GM21528 (cell line): ENCODE measurements around the gene BTBD8.

ENCODE experiments used
- ATAC-seq: cut with Tn5 transposase; IDR thresholded peaks from one replicate; pipeline ENCODE4 v1.9.1; 2021; ENCODE audit warnings: mild to moderate bottlenecking, moderate library complexity; ENCODE audit not compliant: unreplicated experiment, low FRiP score

Gene BTBD8

GRCh38 chr1:92186081-92186480, 105.9 kb downstream of the BTBD8 start:
- no peak for ATAC-seq

DNA sequence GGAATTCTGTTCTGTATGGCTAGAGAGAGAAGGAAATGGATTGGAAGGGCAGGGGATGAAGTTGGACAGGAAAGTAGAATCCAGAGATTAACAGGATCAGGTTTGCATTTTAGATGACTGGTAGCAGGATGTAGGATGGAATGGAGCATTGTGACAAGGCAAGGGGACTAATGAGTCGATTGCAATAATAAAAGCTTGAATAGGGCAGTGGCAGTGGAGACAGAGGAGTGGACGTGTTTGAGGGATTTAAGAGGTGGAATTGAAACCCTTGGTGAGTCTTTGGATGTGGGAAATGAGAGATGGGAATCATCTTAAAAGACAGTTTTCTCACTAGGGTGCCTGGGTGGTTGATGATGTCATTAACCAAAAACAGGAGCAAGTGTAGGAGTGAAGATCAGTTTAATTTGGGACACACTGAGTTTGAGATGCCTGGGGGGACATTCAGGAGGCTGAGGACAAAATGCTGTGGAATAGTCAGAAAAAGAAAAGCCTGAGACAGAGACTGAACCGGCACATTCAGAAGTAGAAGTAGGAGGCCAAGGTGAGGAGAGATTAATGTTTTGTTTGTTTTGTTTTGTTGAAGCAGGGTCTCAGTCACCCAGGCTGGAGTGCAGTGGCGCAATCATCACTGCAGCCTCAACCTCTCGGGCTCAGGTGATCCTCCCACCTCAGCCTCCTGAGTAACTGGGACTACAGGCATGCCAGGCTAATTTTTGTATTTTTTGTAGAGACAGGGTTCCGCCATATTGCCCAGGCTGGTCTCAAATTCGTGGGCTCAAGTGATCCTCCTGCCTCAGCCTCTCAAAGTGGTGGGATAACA, 108.5 kb downstream of the BTBD8 start:
- no peak for ATAC-seq

- ATAC-seq, result no peak
Observed at GRCh38 chr1:92191726-92192125, 111.6 kb downstream of the BTBD8 start.

DNA sequence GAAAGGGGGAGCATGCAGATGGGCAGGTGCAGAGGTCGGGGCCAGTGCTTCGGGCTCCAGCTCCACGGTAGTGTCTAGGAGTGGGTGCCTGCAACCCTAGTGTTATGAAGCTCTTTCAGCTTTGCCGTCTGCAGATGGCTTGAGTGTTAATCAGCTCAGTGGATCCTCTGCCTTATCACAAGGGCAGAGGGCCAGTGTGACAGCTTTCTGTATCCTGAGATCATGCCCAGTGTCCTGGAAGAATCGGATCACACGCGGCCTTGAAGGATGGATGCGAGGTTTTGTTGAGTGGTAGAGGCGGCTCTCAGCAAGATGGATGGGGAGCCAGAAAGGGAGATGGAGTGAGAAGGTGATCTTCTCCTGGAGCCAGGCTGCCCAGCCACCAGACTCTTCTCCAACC, 112.1 kb downstream of the BTBD8 start:
- ATAC-seq, result no peak

DNA sequence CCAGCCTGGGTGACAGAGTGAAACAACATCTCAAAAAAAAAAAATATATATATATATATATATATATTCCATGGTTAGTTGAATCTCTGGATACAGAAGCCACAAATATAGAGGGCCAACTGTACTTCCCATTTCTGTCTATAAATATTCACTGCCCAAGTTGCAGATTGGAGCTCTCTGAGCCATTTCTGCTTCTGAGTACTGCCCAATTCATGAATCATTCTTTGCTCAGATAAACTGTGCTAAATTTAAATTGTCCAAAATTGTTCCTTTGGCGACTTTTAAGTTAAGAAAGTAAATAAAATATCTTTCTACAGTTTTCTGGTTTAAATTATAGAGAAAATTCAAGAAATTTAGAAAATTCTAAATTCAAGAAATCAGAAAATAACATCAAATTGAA, 114.4 kb downstream of the BTBD8 start:
- no peak for ATAC-seq

- ATAC-seq, result no peak
Observed at GRCh38 chr1:92201973-92202372, 121.8 kb downstream of the BTBD8 start.

DNA sequence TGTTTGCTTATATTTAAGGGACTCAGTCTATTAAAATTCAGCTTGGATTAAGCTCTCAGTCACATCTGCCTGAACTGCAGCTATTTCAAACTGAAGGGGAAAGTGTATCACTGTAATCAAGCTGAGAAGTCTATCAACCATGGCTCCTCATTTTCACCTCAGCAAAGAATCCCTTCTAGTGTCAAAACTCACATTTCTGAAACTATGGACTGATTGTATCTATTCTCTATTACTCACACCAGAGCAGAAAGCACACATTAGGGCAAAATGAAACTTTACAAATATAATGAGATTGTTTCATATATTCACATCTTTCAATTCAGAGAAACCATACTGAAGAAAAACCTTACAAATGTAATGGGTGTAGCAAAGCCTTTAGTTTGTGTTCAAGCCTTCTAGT, 123.0 kb downstream of the BTBD8 start:
- no peak for ATAC-seq

GRCh38 chr1:92210701-92211100, 130.6 kb downstream of the BTBD8 start:
- no peak for ATAC-seq

DNA sequence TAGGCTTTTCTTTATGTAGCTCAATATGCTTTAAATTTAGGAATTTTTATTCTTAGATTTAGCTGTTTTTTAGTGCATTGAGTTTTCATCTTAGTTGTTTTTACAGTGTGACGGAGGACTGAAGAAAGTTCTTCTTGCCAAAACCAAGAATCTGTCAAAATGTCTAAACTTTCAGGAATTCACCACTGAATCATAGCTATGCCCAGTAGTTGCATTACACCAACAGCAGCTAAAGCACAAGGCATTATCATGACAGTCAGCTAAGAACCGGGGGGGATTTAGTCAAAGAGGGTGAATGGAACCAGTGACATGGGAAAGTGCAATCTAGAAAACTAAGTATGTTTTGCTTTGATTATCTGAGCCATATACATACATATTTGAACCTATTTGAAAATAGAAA, 131.0 kb downstream of the BTBD8 start:
- no peak for ATAC-seq

DNA sequence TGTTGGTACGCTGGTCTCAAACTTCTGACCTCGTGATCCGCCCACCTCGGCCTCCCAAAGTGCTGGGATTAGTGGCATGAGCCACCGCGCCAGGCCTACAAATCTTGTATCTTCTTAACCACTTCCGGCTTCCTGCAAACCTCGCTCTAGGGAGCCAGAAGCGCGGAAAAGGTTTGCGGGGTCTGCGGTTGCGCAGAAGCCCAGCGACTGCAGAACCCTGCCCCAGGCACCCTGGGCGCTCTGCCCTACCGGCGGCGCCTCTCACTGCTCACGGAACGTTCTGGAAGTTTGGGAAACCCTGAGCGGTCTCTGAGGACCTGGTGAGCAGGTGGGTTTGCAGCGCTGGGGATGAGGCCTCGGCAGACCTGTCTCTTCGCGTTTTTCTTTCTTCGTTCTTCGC, 137.6 kb downstream of the BTBD8 start, which contains the start of gene C1orf146:
TSS of gene C1orf146 (plus strand) at position 195 of the 400 bp plus-strand sequence. CDS start 13,506 bp downstream, outside the sequence.
- no peak for ATAC-seq

DNA sequence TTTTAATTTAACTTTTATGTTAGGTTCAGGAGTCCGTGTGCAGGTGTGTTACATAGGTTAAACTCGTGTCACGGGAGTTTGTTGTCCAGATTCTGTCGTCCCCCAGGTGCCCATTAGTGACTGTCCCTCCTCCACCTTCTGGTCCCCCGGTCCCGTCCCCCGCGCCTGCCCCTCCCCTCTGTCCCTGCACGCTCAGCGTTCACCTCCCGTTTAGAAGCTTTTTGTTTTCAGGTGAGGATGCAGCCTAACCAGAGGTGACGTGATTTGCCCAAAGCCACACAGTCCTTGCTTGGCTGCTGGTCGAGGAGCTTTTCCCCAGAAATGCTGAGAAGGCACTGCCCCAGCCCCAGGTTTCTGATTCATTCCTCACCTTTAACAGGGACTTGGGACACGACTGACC, 138.4 kb downstream of the BTBD8 start:
- no peak for ATAC-seq

DNA sequence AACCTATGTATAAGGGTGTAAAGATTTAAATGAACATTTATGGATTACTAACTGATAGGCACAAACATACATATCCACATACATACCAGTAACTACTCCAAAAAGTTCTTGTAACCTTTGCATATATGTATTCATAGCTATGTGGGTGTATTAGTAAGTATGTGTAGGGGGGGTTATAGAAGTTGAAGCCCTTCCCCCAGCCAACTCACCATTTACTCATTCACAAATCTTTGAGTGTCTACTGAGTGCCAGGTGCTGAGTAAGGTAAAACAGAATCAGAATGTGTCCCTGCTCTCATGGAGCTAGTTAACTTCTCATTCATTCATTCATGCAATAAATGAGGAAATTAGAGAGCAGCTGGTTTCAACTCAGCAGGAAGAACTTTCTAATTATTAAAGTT, 138.9 kb downstream of the BTBD8 start:
- ATAC-seq, result no peak

DNA sequence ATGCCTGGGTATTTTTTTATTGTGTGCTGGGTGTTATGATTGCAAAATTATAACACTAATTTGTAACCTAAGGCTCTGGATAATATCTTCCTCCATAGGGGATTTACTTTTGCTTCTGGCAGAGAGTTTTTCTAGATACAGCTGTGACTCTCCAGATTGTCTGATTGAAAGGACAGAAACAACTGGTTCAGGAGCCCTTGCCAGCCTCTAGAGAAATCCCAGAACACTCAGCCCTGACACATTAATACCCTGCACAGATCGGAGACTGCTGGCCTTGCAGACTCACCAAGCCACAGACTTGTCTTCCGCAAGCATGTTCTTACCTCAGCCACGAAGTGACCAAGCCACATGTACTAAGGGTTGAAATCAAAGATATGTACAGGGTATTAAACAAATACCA, 148.3 kb downstream of the BTBD8 start:
- ATAC-seq, result no peak

GRCh38 chr1:92230736-92231135, 150.6 kb downstream of the BTBD8 start:
- ATAC-seq, result no peak
